ENCODE data around the gene VMAC.
"Not testable (repeated sequence)": the region's sequence is repeated elsewhere in the genome, so short reads cannot be mapped to it uniquely, and the experiment has no call there.

VMAC gene

GRCh38 chr19:5904352-5905113 is at the start of gene VMAC:
Gene VMAC, plus strand, starts transcription at chr19:5904872. Its CDS starts 19 bp downstream, at chr19:5904891.
- DNase-seq (ENCODE audit: extremely low spot score, insufficient read length, low read depth) (peak; percentile 95), FAIRE-seq (peak; percentile 100)

GRCh38 chr19:5855151-5855550 is 49.5 kb upstream of the VMAC start:
- FAIRE-seq; DNase-seq (ENCODE audit: extremely low spot score, insufficient read length, low read depth): not testable (repeated sequence)

- DNase-seq (ENCODE audit: extremely low spot score, insufficient read length, low read depth), result no peak
- no peak for FAIRE-seq
Measured at GRCh38 chr19:5857203-5858081, 47.2 kb upstream of the VMAC start.

- FAIRE-seq (no peak), DNase-seq (ENCODE audit: extremely low spot score, insufficient read length, low read depth) (no peak)
Measured at GRCh38 chr19:5863030-5863665, 41.5 kb upstream of the VMAC start.

GRCh38 chr19:5864013-5864720 is 40.5 kb upstream of the VMAC start:
- FAIRE-seq (no peak), DNase-seq (ENCODE audit: extremely low spot score, insufficient read length, low read depth) (no peak)

- no peak for FAIRE-seq
Measured at GRCh38 chr19:5864725-5865486, 39.8 kb upstream of the VMAC start.

GRCh38 chr19:5865772-5866171 is 38.9 kb upstream of the VMAC start:
- no peak for DNase-seq (ENCODE audit: extremely low spot score, insufficient read length, low read depth)
- FAIRE-seq, result no peak

More at GRCh38 chr19:5864725-5865486, 39.8 kb upstream of the VMAC start:
- DNase-seq (ENCODE audit: extremely low spot score, insufficient read length, low read depth), result no peak

- DNase-seq (ENCODE audit: extremely low spot score, insufficient read length, low read depth) (no peak), FAIRE-seq (no peak)
Measured at GRCh38 chr19:5867201-5868136, 37.2 kb upstream of the VMAC start.

GRCh38 chr19:5870986-5871394 is 33.7 kb upstream of the VMAC start:
- DNase-seq (ENCODE audit: extremely low spot score, insufficient read length, low read depth) (no peak), FAIRE-seq (no peak)

GRCh38 chr19:5873617-5874199 is 31.0 kb upstream of the VMAC start:
- FAIRE-seq (no peak), DNase-seq (ENCODE audit: extremely low spot score, insufficient read length, low read depth) (no peak)

- not testable (repeated sequence) for DNase-seq (ENCODE audit: extremely low spot score, insufficient read length, low read depth); FAIRE-seq
Measured at GRCh38 chr19:5874496-5874895, 30.2 kb upstream of the VMAC start.

GRCh38 chr19:5877427-5877826 is 27.2 kb upstream of the VMAC start:
- FAIRE-seq (no peak), DNase-seq (ENCODE audit: extremely low spot score, insufficient read length, low read depth) (no peak)

- FAIRE-seq (no peak), DNase-seq (ENCODE audit: extremely low spot score, insufficient read length, low read depth) (no peak)
Measured at GRCh38 chr19:5877882-5878281, 26.8 kb upstream of the VMAC start.

- FAIRE-seq, result no peak
- no peak for DNase-seq (ENCODE audit: extremely low spot score, insufficient read length, low read depth)
Measured at GRCh38 chr19:5880196-5880595, 24.5 kb upstream of the VMAC start.

- FAIRE-seq (no peak), DNase-seq (ENCODE audit: extremely low spot score, insufficient read length, low read depth) (no peak)
Measured at GRCh38 chr19:5880604-5881078, 24.0 kb upstream of the VMAC start.

- FAIRE-seq (no peak), DNase-seq (ENCODE audit: extremely low spot score, insufficient read length, low read depth) (no peak)
Measured at GRCh38 chr19:5881543-5882299, 23.0 kb upstream of the VMAC start.

- FAIRE-seq, result no peak
Measured at GRCh38 chr19:5882421-5882968, 22.2 kb upstream of the VMAC start.

More at GRCh38 chr19:5882421-5882968, 22.2 kb upstream of the VMAC start:
- no peak for DNase-seq (ENCODE audit: extremely low spot score, insufficient read length, low read depth)

Measured in GM18507 (cell line).